GM19043 (cell line): ENCODE results near the gene RNF182.
"Not testable (repeated sequence)": the region's sequence is repeated elsewhere in the genome, so short reads cannot be mapped to it uniquely, and the experiment has no call there.

Source experiments
- ATAC-seq: cut with Tn5 transposase; IDR thresholded peaks from one replicate; pipeline ENCODE4 v1.9.1; 2021; ENCODE audit warnings: low read depth; ENCODE audit not compliant: unreplicated experiment

RNF182 gene

GRCh38 chr6:13924949-13925881 is at the start of gene RNF182:
Gene RNF182, plus strand, starts transcription at chr6:13924952. Its CDS starts 52,168 bp downstream, at chr6:13977120.
- no peak for ATAC-seq

GRCh38 chr6:13877051-13877450 is 47.7 kb upstream of the RNF182 start:
- no peak for ATAC-seq

GRCh38 chr6:13880061-13880663 is 44.6 kb upstream of the RNF182 start:
- not testable (repeated sequence) for ATAC-seq

GRCh38 chr6:13881621-13882165 is 43.1 kb upstream of the RNF182 start:
- no peak for ATAC-seq

GRCh38 chr6:13883966-13884365 is 40.8 kb upstream of the RNF182 start:
- no peak for ATAC-seq

- ATAC-seq, result no peak
Measured at GRCh38 chr6:13884397-13884796, 40.4 kb upstream of the RNF182 start.

- no peak for ATAC-seq
Measured at GRCh38 chr6:13885601-13886000, 39.2 kb upstream of the RNF182 start.

GRCh38 chr6:13886949-13887348 is 37.8 kb upstream of the RNF182 start:
- ATAC-seq, result no peak

GRCh38 chr6:13892017-13892645 is 32.6 kb upstream of the RNF182 start:
- no peak for ATAC-seq

GRCh38 chr6:13902922-13903321 is 21.8 kb upstream of the RNF182 start:
- no peak for ATAC-seq

- no peak for ATAC-seq
Measured at GRCh38 chr6:13903364-13903763, 21.4 kb upstream of the RNF182 start.

GRCh38 chr6:13907001-13907350 is 17.8 kb upstream of the RNF182 start:
- no peak for ATAC-seq

- ATAC-seq, result no peak
Measured at GRCh38 chr6:13907614-13908215, 17.0 kb upstream of the RNF182 start.

- no peak for ATAC-seq
Measured at GRCh38 chr6:13908955-13909381, 15.8 kb upstream of the RNF182 start.

- no peak for ATAC-seq
Measured at GRCh38 chr6:13910443-13910842, 14.3 kb upstream of the RNF182 start.

- ATAC-seq, result no peak
Measured at GRCh38 chr6:13911337-13911736, 13.4 kb upstream of the RNF182 start.

GRCh38 chr6:13913226-13914001 is 11.3 kb upstream of the RNF182 start:
- ATAC-seq, result no peak

GRCh38 chr6:13914351-13914750 is 10.4 kb upstream of the RNF182 start:
- ATAC-seq, result no peak

GRCh38 chr6:13915561-13916229 is 9.1 kb upstream of the RNF182 start:
- ATAC-seq, result no peak
